Measurements from ENCODE around the gene SPSB4.

DNA sequence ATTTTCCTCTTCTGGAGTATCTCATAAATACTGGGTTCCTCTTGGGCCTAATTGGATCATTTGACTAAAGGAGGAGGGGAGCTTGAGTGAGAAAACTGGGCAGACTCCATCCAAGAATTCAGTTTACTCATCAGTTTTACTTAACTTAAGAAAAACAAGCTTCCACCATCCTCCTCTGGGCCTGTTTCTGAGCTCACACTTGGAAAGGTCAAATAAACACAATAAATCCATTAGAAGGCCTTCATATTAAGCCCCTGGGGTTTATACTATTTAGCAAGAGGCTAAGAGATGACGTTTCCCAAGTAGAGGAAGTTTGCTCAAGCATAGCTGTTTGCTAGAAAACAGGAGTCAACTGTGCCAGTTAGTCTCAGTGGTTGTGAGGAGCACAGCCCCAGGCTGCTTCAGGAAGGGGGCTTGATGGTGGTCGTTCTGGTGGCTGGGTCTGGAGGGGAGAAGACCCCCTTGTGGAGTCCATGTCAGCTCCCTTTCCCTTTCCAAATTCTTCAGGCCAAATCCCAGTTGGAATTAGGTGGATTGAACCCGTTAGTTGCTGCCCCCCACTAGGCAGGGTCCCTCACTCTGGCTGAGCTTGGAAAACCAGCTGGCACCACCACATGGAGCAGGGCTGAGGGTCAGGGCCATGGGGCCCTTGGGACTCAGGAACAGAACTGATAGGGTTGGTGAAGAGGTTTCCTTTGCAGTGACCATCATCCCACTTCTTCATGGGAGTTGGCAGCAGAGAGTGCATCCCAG is 64.8 kb downstream of the SPSB4 start:
- TF ChIP-seq, protein P1, sequence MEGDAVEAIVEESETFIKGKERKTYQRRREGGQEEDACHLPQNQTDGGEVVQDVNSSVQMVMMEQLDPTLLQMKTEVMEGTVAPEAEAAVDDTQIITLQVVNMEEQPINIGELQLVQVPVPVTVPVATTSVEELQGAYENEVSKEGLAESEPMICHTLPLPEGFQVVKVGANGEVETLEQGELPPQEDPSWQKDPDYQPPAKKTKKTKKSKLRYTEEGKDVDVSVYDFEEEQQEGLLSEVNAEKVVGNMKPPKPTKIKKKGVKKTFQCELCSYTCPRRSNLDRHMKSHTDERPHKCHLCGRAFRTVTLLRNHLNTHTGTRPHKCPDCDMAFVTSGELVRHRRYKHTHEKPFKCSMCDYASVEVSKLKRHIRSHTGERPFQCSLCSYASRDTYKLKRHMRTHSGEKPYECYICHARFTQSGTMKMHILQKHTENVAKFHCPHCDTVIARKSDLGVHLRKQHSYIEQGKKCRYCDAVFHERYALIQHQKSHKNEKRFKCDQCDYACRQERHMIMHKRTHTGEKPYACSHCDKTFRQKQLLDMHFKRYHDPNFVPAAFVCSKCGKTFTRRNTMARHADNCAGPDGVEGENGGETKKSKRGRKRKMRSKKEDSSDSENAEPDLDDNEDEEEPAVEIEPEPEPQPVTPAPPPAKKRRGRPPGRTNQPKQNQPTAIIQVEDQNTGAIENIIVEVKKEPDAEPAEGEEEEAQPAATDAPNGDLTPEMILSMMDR (IDR thresholded peaks at IDR 0.05) = no peak
- no peak for TF ChIP-seq POLR2A (IDR thresholded peaks at IDR 0.05)
